Skeletal muscle tissue (tissue), 4 donors: ENCODE results near the gene CIB1. TPM values are rescaled to one million over a fixed set of nuclear protein-coding genes. Genes with fewer than 3 reads are reported as not detected.

Experiments
- H3K27ac ChIP-seq: one replicate; pipeline ENCODE4 v1.7.0; 2013; ENCODE audit warnings: mild to moderate bottlenecking, low read depth, low read length, inconsistent platforms
- H3K27me3 ChIP-seq, 3 donors: one replicate each; pipeline ENCODE4 v1.7.0; 2013; ENCODE audit warnings: low read length in 3 of 3; ENCODE audit not compliant: control insufficient read depth in 3 of 3, insufficient read depth in 3 of 3
- H3K36me3 ChIP-seq, 3 donors: one replicate each; pipeline ENCODE4 v1.7.0; 2013; ENCODE audit warnings: low read length in 3 of 3; ENCODE audit not compliant: control insufficient read depth in 3 of 3, insufficient read depth in 3 of 3
- H3K4me1 ChIP-seq, 3 donors: one replicate each; pipeline ENCODE4 v1.7.0; 2013; ENCODE audit warnings: low read length in 3 of 3, mild to moderate bottlenecking in 3 of 3; ENCODE audit not compliant: control insufficient read depth in 3 of 3, insufficient read depth in 3 of 3
- H3K4me3 ChIP-seq, 3 donors: one replicate each; pipeline ENCODE4 v1.7.0; 2013; ENCODE audit warnings: low read length in 3 of 3
- H3K9ac ChIP-seq, 3 donors: one replicate each; pipeline ENCODE4 v1.7.0; 2013; ENCODE audit warnings: low read length in 3 of 3, mild to moderate bottlenecking in 3 of 3, moderate library complexity in 2 of 3, low read depth in 1 of 3
- H3K9me3 ChIP-seq, 3 donors: one replicate each; pipeline ENCODE4 v1.7.0; 2013; ENCODE audit warnings: low read length in 3 of 3; ENCODE audit not compliant: control insufficient read depth in 3 of 3
- total RNA-seq: library from RNA; depleted of rRNA; stranded (reverse); fragments of >200 nt; gene quantifications from one replicate; pipeline ENCODE4 v1.2.3, GENCODE V29; 2014
- donor health status: Osteomylitis.

Gene CIB1
- total RNA-seq, 1 donor from 2014 or later = 7.8 TPM

- H3K4me3 ChIP-seq = peak overlapping the region in 1 of 3 donors; percentile 56
- peaks cover 27 to 42% (median 35%) of the 10 kb centered on the region in 3 donors for H3K36me3 ChIP-seq
- H3K9ac ChIP-seq = peak overlapping the region in 2 of 3 donors; percentile 59 to 74
- H3K27me3 ChIP-seq = no peaks in the 10 kb centered on the region
- peaks cover 36 to 49% (median 37%) of the 10 kb centered on the region in 3 donors for H3K4me1 ChIP-seq
- no peak overlapping the region for H3K27ac ChIP-seq
- H3K9me3 ChIP-seq = no peaks in the 10 kb centered on the region
Observed at GRCh38 chr15:90230610-90231009, 3.1 kb downstream of the CIB1 start.

DNA sequence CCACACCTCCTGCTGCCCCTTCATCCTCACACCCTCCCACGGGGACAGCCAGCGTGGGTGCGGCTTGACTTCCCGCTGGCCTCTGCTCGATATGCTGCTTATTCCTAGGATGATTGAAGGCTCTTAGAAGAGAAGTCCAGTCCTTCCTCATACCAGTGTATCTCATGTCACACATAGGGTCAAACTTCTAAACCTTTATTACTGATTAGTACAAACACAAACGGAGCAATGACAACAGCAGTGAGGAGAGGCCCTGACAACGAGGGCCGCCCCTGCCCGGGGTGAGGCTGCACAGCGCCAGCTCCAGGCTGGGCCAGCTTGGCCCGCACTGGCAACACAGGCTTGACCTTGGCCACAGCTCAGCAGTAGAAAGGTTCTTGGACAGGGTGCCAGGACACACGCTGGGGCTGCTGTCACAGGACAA, 3.7 kb downstream of the CIB1 start:
- Histone ChIP-seq H3K9ac (peak overlapping the region in 2 of 3 donors; percentile 61 to 74), H3K27me3 (no peaks in the 10 kb centered on the region), H3K9me3 (no peaks in the 10 kb centered on the region), H3K4me1 (peaks cover 36 to 49% (median 37%) of the 10 kb centered on the region in 3 donors), H3K36me3 (peaks cover 33 to 47% (median 40%) of the 10 kb centered on the region in 3 donors), H3K27ac (no peak overlapping the region), H3K4me3 (peak overlapping the region in 1 of 3 donors; percentile 56)

GRCh38 chr15:90228960-90229359, 4.8 kb downstream of the CIB1 start:
- Histone ChIP-seq H3K27me3 (no peaks in the 10 kb centered on the region), H3K27ac (no peak overlapping the region), H3K36me3 (peaks cover 42 to 56% (median 51%) of the 10 kb centered on the region in 3 donors)

DNA sequence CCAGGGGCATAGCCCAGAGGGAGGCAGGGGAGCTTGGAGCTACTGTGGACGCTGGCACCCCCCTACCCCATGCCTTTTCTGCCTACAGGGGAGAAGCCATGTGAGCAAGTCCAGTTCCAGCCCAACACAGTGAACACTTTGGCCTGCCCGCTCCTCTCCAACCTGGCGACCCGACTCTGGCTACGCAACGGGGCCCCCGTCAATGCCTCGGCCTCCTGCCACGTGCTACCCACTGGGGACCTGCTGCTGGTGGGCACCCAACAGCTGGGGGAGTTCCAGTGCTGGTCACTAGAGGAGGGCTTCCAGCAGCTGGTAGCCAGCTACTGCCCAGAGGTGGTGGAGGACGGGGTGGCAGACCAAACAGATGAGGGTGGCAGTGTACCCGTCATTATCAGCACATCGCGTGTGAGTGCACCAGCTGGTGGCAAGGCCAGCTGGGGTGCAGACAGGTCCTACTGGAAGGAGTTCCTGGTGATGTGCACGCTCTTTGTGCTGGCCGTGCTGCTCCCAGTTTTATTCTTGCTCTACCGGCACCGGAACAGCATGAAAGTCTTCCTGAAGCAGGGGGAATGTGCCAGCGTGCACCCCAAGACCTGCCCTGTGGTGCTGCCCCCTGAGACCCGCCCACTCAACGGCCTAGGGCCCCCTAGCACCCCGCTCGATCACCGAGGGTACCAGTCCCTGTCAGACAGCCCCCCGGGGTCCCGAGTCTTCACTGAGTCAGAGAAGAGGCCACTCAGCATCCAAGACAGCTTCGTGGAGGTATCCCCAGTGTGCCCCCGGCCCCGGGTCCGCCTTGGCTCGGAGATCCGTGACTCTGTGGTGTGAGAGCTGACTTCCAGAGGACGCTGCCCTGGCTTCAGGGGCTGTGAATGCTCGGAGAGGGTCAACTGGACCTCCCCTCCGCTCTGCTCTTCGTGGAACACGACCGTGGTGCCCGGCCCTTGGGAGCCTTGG, 5.6 kb downstream of the CIB1 start:
- no peaks in the 10 kb centered on the region for H3K27me3 ChIP-seq
- no peaks in the 10 kb centered on the region for H3K9me3 ChIP-seq
- no peak overlapping the region for H3K9ac ChIP-seq
- H3K4me3 ChIP-seq = no peak overlapping the region
- no peak overlapping the region for H3K27ac ChIP-seq
- peaks cover 46 to 64% (median 59%) of the 10 kb centered on the region in 3 donors for H3K36me3 ChIP-seq
- H3K4me1 ChIP-seq = peaks cover 27 to 34% (median 33%) of the 10 kb centered on the region in 3 donors

More at GRCh38 chr15:90228960-90229359, 4.8 kb downstream of the CIB1 start:
- H3K9ac ChIP-seq = no peak overlapping the region
- no peak overlapping the region for H3K4me3 ChIP-seq
- peaks cover 28 to 40% (median 36%) of the 10 kb centered on the region in 3 donors for H3K4me1 ChIP-seq
- no peaks in the 10 kb centered on the region for H3K9me3 ChIP-seq

- Histone ChIP-seq H3K4me1 (peaks cover 21 to 28% (median 27%) of the 10 kb centered on the region in 3 donors), H3K27me3 (no peaks in the 10 kb centered on the region), H3K4me3 (no peak overlapping the region), H3K27ac (no peak overlapping the region), H3K36me3 (peaks cover 46 to 68% (median 62%) of the 10 kb centered on the region in 3 donors), H3K9ac (no peak overlapping the region), H3K9me3 (no peaks in the 10 kb centered on the region)
Observed at GRCh38 chr15:90227336-90227735, 6.4 kb downstream of the CIB1 start.

- Histone ChIP-seq H3K9me3 (no peaks in the 10 kb centered on the region), H3K9ac (no peak overlapping the region), H3K27ac (no peak overlapping the region), H3K4me3 (no peak overlapping the region), H3K27me3 (no peaks in the 10 kb centered on the region), H3K36me3 (peaks cover 45 to 60% (median 57%) of the 10 kb centered on the region in 3 donors), H3K4me1 (peaks cover 19 to 22% (median 20%) of the 10 kb centered on the region in 3 donors)
Observed at GRCh38 chr15:90225504-90226234, 8.1 kb downstream of the CIB1 start.

- Histone ChIP-seq H3K9ac (no peak overlapping the region), H3K36me3 (peaks cover 41 to 60% (median 52%) of the 10 kb centered on the region in 3 donors)
Observed at GRCh38 chr15:90225047-90225446, 8.7 kb downstream of the CIB1 start.

DNA sequence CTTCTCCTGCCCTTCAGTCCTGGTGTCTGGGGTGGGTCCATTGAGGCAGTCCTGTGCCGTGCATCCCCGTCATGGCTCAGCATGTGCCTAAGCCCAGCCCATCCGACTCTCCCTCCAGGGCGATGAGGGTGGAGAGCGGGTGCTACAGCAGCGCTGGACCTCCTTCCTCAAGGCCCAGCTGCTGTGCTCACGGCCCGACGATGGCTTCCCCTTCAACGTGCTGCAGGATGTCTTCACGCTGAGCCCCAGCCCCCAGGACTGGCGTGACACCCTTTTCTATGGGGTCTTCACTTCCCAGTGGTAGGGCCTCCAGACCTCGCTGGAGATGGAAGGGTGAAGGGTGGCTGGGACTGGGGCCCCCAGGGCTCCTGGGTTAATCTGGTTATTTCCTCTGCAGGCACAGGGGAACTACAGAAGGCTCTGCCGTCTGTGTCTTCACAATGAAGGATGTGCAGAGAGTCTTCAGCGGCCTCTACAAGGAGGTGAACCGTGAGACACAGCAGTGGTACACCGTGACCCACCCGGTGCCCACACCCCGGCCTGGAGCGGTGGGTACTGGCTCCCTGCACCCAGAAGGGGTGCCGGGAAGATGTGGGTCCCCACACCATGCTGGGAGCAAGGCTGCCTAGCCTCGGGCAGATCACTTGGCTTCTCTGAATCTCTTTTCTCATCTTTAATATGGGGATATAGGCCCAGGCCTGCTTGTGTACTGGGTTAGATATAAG, 10.1 kb downstream of the CIB1 start:
- Histone ChIP-seq H3K9me3 (no peaks in the 10 kb centered on the region), H3K9ac (no peak overlapping the region), H3K4me3 (no peak overlapping the region), H3K4me1 (peaks cover 9 to 10% (median 10%) of the 10 kb centered on the region in 3 donors), H3K27me3 (no peaks in the 10 kb centered on the region), H3K27ac (no peak overlapping the region), H3K36me3 (peaks cover 30 to 46% (median 41%) of the 10 kb centered on the region in 3 donors)

More at GRCh38 chr15:90225047-90225446, 8.7 kb downstream of the CIB1 start:
- Histone ChIP-seq H3K4me1 (peaks cover 14 to 17% (median 14%) of the 10 kb centered on the region in 3 donors), H3K27ac (no peak overlapping the region), H3K4me3 (no peak overlapping the region), H3K27me3 (no peaks in the 10 kb centered on the region), H3K9me3 (no peaks in the 10 kb centered on the region)

DNA sequence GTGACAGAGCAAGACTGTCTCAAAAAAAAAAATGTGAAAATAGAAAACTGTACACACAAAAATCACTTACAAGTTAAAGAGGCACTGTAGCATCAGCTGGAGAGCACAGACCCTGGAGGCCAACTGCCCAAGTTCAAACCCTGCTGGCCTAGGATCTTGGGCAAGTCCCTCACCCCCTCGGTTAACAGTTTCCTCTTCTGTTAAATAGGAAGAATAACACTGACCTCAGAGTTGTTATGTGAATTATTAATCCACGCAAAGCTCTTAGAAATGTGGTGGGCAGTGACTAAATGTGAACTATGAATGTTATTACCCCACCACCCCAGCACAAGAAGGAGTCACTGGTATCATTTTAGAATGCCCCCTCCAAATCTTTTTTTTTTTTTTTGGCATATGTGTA, 11.2 kb downstream of the CIB1 start:
- Histone ChIP-seq H3K27ac (no peak overlapping the region), H3K27me3 (no peaks in the 10 kb centered on the region), H3K4me1 (peaks cover 9 to 10% (median 10%) of the 10 kb centered on the region in 3 donors), H3K36me3 (peaks cover 26 to 39% (median 34%) of the 10 kb centered on the region in 3 donors), H3K9me3 (no peaks in the 10 kb centered on the region), H3K4me3 (no peak overlapping the region), H3K9ac (no peak overlapping the region)
